Liver (tissue), 3 donors: Measurements from ENCODE around the gene USP14.

Source experiments
- CTCF ChIP-seq: fragments of 150-350 bp; IDR thresholded peaks from 2 replicates; pipeline ENCODE4 v1.5.1; 2017; ENCODE audit warnings: improper control_type of control experiment, low read depth, low read length; ENCODE audit not compliant: missing input control
- HNF4A ChIP-seq, 2 donors: conservative IDR thresholded peaks; 2 replicates each; pipeline ENCODE4 v1.6.1; 2016; ENCODE audit warnings: antibody characterized with exemption in 2 of 2, mild to moderate bottlenecking in 2 of 2
- ZBTB33 ChIP-seq: IDR thresholded peaks from 2 replicates; pipeline ENCODE4 v1.6.1; 2016; ENCODE audit warnings: antibody characterized with exemption
- donor health status: healthy.
- donor health status: healthy.

GRCh38 chr18:192801-193200 lies 34.4 kb downstream of the USP14 start:
- TF ChIP-seq CTCF (no peak), ZBTB33 (no peak), HNF4A (conservative IDR thresholded peaks at IDR 0.05) (no peak)
